ENCODE results near the gene MND1. TPM values are rescaled to one million over a fixed set of nuclear protein-coding genes. Genes with fewer than 3 reads are reported as not detected.

The MND1 gene
- total and polyA plus RNA-seq, 12 donors: 0.36 to 9.5 (median 0.53) TPM; not detected in 3

- H3K36me3 ChIP-seq (replicated peaks in 1 of 2): no peaks in the 10 kb centered on the region
- no peak overlapping the region for H3K27ac ChIP-seq
- no peaks in the 10 kb centered on the region for H3K9me3 ChIP-seq (replicated peaks in 1 of 3)
- H3K4me3 ChIP-seq: no peak overlapping the region
- no peak for TF ChIP-seq CTCF (IDR thresholded peaks at IDR 0.05)
- no peak for TF ChIP-seq POLR2A (IDR thresholded peaks at IDR 0.05)
- no peaks in the 10 kb centered on the region for H3K27me3 ChIP-seq
- no peaks in the 10 kb centered on the region for H3K4me1 ChIP-seq (replicated peaks in 1 of 2)
- intact Hi-C loops (cut with DNase I): no loop called here
- 93 to 98% (median 94%) methylated on average over 6 of the region's 6 CpGs for WGBS, 4 donors
- DNase-seq: no peak
These were observed 27.3 kb downstream of the MND1 start for GRCh38 chr4:153371701-153372234.

GRCh38 chr4:153372967-153373562 is 28.6 kb downstream of the MND1 start:
- Histone ChIP-seq H3K9me3 (replicated peaks in 1 of 3) (no peaks in the 10 kb centered on the region), H3K27me3 (no peaks in the 10 kb centered on the region), H3K27ac (no peak overlapping the region), H3K36me3 (replicated peaks in 1 of 2) (no peaks in the 10 kb centered on the region), H3K4me3 (no peak overlapping the region), H3K4me1 (replicated peaks in 1 of 2) (no peaks in the 10 kb centered on the region)
- TF ChIP-seq POLR2A (IDR thresholded peaks at IDR 0.05): no peak
- WGBS, 4 donors: 73 to 85% (median 78%) methylated on average over 1 of the region's 1 CpG
- DNase-seq: no peak
- intact Hi-C loops (cut with DNase I): no loop called here

GRCh38 chr4:153374442-153374841 is 30.0 kb downstream of the MND1 start:
- H3K27ac ChIP-seq: no peak overlapping the region
- DNase-seq: no peak
- intact Hi-C loops (cut with DNase I): no loop called here
- no peaks in the 10 kb centered on the region for H3K36me3 ChIP-seq (replicated peaks in 1 of 2)
- H3K4me1 ChIP-seq (replicated peaks in 1 of 2): no peaks in the 10 kb centered on the region
- H3K27me3 ChIP-seq: no peaks in the 10 kb centered on the region
- TF ChIP-seq CTCF (IDR thresholded peaks at IDR 0.05) (no peak), POLR2A (IDR thresholded peaks at IDR 0.05) (no peak)
- 77 to 86% (median 79%) methylated on average over 2 of the region's 2 CpGs for WGBS, 4 donors
- H3K4me3 ChIP-seq: no peak overlapping the region
- H3K9me3 ChIP-seq (replicated peaks in 1 of 3): no peaks in the 10 kb centered on the region

- no peak overlapping the region for H3K27ac ChIP-seq
- H3K9me3 ChIP-seq (replicated peaks in 1 of 3): no peaks in the 10 kb centered on the region
- no peaks in the 10 kb centered on the region for H3K36me3 ChIP-seq (replicated peaks in 1 of 2)
- TF ChIP-seq CTCF (IDR thresholded peaks at IDR 0.05) (no peak), POLR2A (IDR thresholded peaks at IDR 0.05) (no peak)
- H3K4me3 ChIP-seq: peak overlapping the region in 1 of 4 donors; percentile 14
- H3K27me3 ChIP-seq: no peaks in the 10 kb centered on the region
- no peaks in the 10 kb centered on the region for H3K4me1 ChIP-seq (replicated peaks in 1 of 2)
- 89 to 97% (median 96%) methylated on average over 1 of the region's 1 CpG for WGBS, 4 donors
- DNase-seq: no peak
- intact Hi-C loops (cut with DNase I): no loop called here
These were observed 30.8 kb downstream of the MND1 start for GRCh38 chr4:153375303-153375702.

- Histone ChIP-seq H3K27me3 (no peaks in the 10 kb centered on the region), H3K4me1 (replicated peaks in 1 of 2) (no peaks in the 10 kb centered on the region), H3K9me3 (replicated peaks in 1 of 3) (no peaks in the 10 kb centered on the region), H3K4me3 (no peak overlapping the region), H3K27ac (no peak overlapping the region), H3K36me3 (replicated peaks in 1 of 2) (no peaks in the 10 kb centered on the region)
- WGBS, 4 donors: 83 to 88% (median 86%) methylated on average over 4 of the region's 4 CpGs
- TF ChIP-seq POLR2A (IDR thresholded peaks at IDR 0.05): no peak
- no peak for TF ChIP-seq CTCF (IDR thresholded peaks at IDR 0.05)
- intact Hi-C loops (cut with DNase I): no loop called here
- DNase-seq: no peak
These were observed 38.6 kb downstream of the MND1 start for GRCh38 chr4:153383131-153383530.
